Nucleus accumbens (tissue), 56 donors: Measurements from ENCODE around the gene KLF6.

ENCODE experiments used
- DNase-seq, 56 donors: peaks; one replicate each; lab custom pipeline; 2025; lab: John Stamatoyannopoulos, UW

Gene KLF6

GRCh38 chr10:3812141-3812540 is 27.1 kb upstream of the KLF6 start:
- DNase-seq = no peak

- no peak for DNase-seq
Measured at GRCh38 chr10:3811291-3811870, 26.4 kb upstream of the KLF6 start.

GRCh38 chr10:3808689-3809199 is 23.7 kb upstream of the KLF6 start:
- DNase-seq = no peak

- no peak for DNase-seq
Measured at GRCh38 chr10:3807928-3808496, 23.0 kb upstream of the KLF6 start.

- DNase-seq = no peak
Measured at GRCh38 chr10:3807211-3807927, 22.4 kb upstream of the KLF6 start.

GRCh38 chr10:3806603-3807002 is 21.6 kb upstream of the KLF6 start:
- no peak for DNase-seq

- peak in 1 of 56 donors; percentile 37 for DNase-seq
Measured at GRCh38 chr10:3805791-3806461, 20.9 kb upstream of the KLF6 start.

DNA sequence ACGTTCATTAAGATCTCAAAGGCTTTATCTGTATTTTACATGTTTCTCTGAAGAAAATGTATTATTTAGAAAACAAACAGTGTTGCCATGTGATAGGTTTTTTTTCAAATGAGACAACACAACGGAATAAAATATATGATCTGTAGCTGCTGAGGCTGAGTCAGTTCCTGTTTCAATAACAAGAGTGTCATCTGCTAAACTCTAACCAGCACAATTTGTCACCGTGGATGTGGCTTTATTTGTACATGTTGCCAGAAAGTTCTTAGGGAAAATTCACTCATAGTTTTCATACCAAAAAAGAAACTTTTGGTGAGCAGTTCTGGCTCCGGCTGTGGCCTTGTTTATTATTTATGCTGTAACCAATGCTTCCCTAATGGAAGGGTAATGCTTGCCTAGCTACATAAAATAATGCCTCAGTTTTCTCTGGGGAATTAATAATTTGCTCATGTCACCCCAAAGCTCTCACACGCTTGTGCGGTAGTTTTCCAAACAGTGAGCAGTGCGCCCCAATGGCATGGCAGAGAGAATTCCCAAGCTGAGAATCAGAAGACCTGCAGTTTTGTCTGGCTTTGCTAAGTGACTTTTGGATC is 20.3 kb upstream of the KLF6 start:
- DNase-seq = no peak

DNA sequence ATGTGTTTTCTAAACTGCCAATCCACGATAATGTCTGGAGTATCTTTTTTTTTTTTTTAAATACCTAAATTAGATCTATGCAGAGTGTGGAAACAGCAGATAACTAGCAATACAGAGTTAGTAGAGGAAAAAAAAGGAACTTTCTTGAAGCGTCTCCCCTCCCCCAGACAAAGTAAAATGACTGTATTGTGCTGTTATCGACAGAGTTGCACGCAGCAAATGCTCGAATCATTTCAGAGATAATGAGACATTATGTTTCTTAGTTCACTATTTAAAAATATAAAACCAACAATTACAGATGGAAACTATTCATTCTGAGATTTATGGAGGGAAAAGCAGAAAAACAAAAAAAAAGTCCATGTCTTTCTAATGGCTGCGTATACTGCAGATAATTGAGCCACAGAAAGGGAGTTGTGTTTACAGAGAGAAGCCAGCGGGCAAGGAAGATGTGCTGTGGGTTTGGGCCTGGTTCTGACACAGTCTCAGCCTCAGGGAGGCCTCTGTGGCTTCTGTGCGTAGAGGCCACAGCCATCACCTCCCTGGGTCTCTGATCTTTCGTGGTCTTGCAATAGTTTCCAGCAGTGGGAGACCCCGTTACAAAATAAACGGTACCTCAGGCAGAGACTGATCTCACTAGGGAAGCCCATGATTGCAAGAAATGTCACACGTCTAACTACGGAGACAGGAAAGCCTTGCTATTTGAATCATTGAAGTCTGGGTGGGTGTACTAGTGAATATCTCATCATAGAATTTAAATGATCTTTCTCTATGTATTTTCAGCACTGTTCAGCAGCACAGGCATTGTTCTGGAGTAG is 19.1 kb upstream of the KLF6 start:
- DNase-seq = peak in 1 of 56 donors; percentile 19

GRCh38 chr10:3803295-3803926 is 18.4 kb upstream of the KLF6 start:
- no peak for DNase-seq

- no peak for DNase-seq
Measured at GRCh38 chr10:3802526-3803265, 17.7 kb upstream of the KLF6 start.

- DNase-seq = no peak
Measured at GRCh38 chr10:3801558-3802192, 16.7 kb upstream of the KLF6 start.

DNA sequence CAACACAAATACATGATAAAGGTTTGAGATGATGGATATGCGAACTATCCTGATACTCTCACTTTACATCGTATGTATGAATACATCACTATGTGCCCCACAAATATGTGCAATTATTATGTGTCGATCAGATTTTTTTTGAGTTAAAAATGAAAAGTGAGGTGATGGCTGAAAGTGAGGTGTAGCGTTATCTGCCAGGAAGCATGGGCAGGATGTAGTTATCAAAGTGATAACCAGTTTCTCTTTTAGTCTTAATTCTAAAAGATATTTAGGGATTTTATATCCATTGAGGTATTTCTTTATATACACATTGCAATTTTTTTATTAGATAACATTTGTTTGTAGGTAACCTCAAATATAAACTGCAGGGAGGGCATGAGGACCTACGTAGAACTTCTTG is 15.6 kb upstream of the KLF6 start:
- DNase-seq = no peak

DNA sequence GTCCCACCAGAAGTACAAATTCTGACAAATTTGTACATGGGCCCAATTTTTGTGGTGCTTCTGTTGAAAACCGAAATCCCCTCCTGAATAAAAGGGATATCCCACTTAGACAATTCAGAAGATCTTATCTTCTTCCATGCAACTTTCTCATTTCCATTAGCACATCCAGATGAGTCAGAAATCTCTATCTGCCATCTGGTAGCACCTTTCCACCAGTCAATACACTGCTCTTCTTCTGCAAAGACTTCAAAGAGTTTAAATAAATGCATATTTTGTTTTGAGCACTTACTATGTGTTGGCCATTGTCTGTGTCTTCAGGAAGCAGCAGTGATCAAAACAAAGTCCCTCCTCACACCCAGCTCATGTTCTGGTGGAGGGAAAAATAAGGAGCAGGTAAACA is 12.7 kb upstream of the KLF6 start:
- DNase-seq = no peak

DNA sequence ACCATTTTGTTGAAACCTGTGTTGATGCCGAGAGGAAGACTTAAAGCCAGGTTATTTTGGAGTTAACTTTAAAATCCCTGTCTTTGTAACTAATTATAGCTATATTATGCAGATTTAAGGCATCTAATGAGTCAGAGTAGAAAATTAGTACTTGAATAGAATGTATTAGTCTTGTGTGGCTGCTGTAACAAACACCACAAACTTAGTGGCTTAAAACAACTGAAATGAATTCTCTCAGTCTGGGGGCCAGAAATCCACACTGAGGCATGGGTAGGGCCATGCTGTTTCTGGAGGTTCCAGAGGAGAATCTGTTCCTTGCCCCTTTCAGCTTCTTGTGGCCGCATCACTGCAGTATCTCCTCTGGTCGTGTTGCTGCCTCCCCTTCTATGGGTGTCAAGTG is 8.5 kb upstream of the KLF6 start:
- no peak for DNase-seq

DNA sequence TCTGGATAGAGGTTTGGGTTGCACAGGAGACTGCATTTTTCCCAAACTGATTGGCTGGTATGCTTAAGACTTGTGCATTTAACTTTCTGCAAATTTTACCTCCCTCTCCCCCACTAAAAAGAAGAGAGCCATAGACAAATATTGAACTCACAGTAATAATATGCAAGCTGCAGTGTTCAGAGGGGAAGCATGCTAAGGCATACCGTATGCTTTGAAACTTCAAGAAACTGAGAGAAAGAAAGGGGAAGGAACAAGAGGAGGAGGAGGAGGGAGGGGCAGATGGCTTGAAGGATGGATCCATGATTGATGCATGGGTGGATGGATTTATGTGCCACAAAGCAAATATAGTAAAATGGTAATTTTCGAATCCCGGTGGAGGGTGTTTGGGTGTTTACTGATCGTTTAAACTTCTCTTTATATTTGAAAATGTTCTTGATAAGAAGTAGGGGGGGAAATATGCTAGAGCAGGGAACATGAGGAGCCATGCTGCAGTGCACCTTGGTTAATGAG is 7.8 kb upstream of the KLF6 start:
- DNase-seq = no peak

GRCh38 chr10:3791974-3792633 is 7.1 kb upstream of the KLF6 start:
- DNase-seq = no peak

GRCh38 chr10:3790858-3791257 is 5.8 kb upstream of the KLF6 start:
- no peak for DNase-seq
